OCI-LY3 (cell line): Measurements from ENCODE around the gene EFCAB11.
"Not testable (repeated sequence)": the region's sequence is repeated elsewhere in the genome, so short reads cannot be mapped to it uniquely, and the experiment has no call there.

ENCODE experiments used
- H2AFZ ChIP-seq: fragments of 200-600, 300-600 bp; shearing (Covaris generic); 2 replicates; pipeline ENCODE4 v1.6.0; 2014; ENCODE audit warnings: antibody characterized with exemption, low read depth, low read length
- H3K27ac ChIP-seq: fragments of 200-600, 300-600 bp; sonication (generic); 2 replicates; pipeline ENCODE4 v1.5.1; 2014; ENCODE audit warnings: mild to moderate bottlenecking, low read length, moderate library complexity, mixed read lengths
- H3K27me3 ChIP-seq: fragments of 200-600, 300-600 bp; sonication (generic); 2 replicates; pipeline ENCODE4 v1.6.1; 2014; ENCODE audit warnings: low read depth, low read length, mixed read lengths
- H3K36me3 ChIP-seq: fragments of 200-600, 300-600 bp; sonication (generic); replicated peaks from 2 replicates; pipeline ENCODE3; 2014; ENCODE audit warnings: low read depth, low read length, mixed read lengths
- H3K4me1 ChIP-seq: fragments of 300-600, 200-600 bp; sonication (generic); 2 replicates; pipeline ENCODE4 v1.6.1; 2014; ENCODE audit warnings: low read length, mixed read lengths
- H3K4me2 ChIP-seq: fragments of 200-600, 300-600 bp; sonication (generic); 2 replicates; pipeline ENCODE4 v1.6.1; 2014; ENCODE audit warnings: low read length, mixed read lengths
- H3K4me3 ChIP-seq: fragments of 300-600, 200-600 bp; sonication (generic); 2 replicates; pipeline ENCODE4 v1.5.1; 2014; ENCODE audit warnings: antibody characterized with exemption, mild to moderate bottlenecking, low read length, moderate library complexity
- H3K79me2 ChIP-seq: fragments of 300-600, 200-600 bp; shearing (Covaris generic); 2 replicates; pipeline ENCODE4 v1.6.1; 2014; ENCODE audit warnings: mild to moderate bottlenecking, low read length, mixed read lengths
- H3K9ac ChIP-seq: fragments of 300-600, 200-600 bp; shearing (Covaris generic); 2 replicates; pipeline ENCODE4 v1.6.0; 2014; ENCODE audit warnings: mild to moderate bottlenecking, low read length, moderate library complexity
- H3K9me3 ChIP-seq: fragments of 200-600, 300-600 bp; shearing (Covaris generic); 2 replicates; pipeline ENCODE4 v1.6.1; 2014; ENCODE audit warnings: low read length, mixed read lengths; ENCODE audit not compliant: insufficient read depth
- H4K20me1 ChIP-seq: fragments of 200-600, 300-600 bp; sonication (generic); 2 replicates; pipeline ENCODE4 v1.6.1; 2016; ENCODE audit warnings: low read length, mixed read lengths; ENCODE audit not compliant: insufficient read depth
- EZH2phosphoT487 ChIP-seq: fragments of 200-600 bp; shearing (Covaris generic); IDR thresholded peaks from 2 replicates; pipeline ENCODE4 v1.6.1; 2018; ENCODE audit warnings: antibody characterized with exemption, mixed run types, low read depth
- TF ChIP-seq, protein P1 (sequence below): fragments of 200-600, 300-600 bp; sonication (generic); IDR thresholded peaks from 2 replicates; pipeline ENCODE4 v1.5.1; 2014; ENCODE audit warnings: antibody characterized with exemption, low read length, low read depth

The EFCAB11 gene

DNA sequence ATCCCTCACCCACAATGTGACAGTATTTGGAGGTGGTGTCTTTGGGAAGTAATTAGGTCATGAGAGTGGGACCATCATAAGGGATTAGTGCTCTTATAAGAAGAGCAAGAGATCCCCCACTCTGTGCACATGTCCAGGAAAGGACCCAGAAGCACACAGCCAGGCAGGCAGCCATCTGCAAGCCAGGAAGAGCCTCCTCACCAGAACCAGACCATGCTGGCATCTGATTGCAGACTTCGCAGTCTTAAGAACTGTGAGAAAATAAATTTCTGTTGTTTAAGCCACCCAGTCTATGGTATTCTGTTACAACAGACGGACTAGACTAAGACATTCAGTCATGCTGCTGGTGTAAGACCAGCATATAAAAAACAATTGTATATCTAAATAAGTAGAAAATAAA lies 69.8 kb downstream of the EFCAB11 start:
- Histone ChIP-seq H3K36me3 (no peaks in the 10 kb centered on the region), H3K9ac (no peak overlapping the region), H3K9me3 (no peaks in the 10 kb centered on the region), H4K20me1 (no peaks in the 10 kb centered on the region), H3K4me3 (no peak overlapping the region), H3K4me2 (no peak overlapping the region), H3K4me1 (peaks cover 17% of the 10 kb centered on the region), H3K79me2 (no peaks in the 10 kb centered on the region), H2AFZ (no peak overlapping the region), H3K27me3 (no peaks in the 10 kb centered on the region), H3K27ac (no peak overlapping the region)
- TF ChIP-seq EZH2phosphoT487 = no peak
- TF ChIP-seq, protein P1, sequence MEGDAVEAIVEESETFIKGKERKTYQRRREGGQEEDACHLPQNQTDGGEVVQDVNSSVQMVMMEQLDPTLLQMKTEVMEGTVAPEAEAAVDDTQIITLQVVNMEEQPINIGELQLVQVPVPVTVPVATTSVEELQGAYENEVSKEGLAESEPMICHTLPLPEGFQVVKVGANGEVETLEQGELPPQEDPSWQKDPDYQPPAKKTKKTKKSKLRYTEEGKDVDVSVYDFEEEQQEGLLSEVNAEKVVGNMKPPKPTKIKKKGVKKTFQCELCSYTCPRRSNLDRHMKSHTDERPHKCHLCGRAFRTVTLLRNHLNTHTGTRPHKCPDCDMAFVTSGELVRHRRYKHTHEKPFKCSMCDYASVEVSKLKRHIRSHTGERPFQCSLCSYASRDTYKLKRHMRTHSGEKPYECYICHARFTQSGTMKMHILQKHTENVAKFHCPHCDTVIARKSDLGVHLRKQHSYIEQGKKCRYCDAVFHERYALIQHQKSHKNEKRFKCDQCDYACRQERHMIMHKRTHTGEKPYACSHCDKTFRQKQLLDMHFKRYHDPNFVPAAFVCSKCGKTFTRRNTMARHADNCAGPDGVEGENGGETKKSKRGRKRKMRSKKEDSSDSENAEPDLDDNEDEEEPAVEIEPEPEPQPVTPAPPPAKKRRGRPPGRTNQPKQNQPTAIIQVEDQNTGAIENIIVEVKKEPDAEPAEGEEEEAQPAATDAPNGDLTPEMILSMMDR = no peak

DNA sequence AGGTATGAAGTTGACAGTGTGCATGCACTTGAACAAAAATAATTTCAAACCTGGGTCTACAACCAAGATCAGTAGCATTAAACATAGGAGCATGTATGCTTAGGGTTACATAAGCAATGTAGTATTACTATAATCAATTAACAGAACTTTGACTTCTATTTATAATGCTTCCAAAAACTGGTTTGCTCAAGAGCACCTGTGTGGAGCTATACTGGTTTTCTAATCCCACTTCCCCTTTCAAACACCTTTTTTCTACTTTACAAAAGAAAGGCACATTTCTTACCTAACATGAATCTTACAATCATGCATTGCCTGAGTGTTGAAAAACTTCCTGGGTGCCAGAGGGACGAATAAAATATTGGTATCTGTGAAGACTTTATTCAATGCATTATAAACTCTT lies 72.7 kb downstream of the EFCAB11 start:
- peaks cover 29% of the 10 kb centered on the region for H3K4me1 ChIP-seq
- no peak overlapping the region for H2AFZ ChIP-seq
- no peaks in the 10 kb centered on the region for H3K9me3 ChIP-seq
- no peaks in the 10 kb centered on the region for H3K79me2 ChIP-seq
- H3K4me3 ChIP-seq = no peak overlapping the region
- no peaks in the 10 kb centered on the region for H3K27me3 ChIP-seq
- no peak overlapping the region for H3K9ac ChIP-seq
- H3K4me2 ChIP-seq = peak overlapping the region; percentile 38
- TF ChIP-seq EZH2phosphoT487 = no peak
- TF ChIP-seq, protein P1 = no peak
- H3K36me3 ChIP-seq = no peaks in the 10 kb centered on the region
- no peak overlapping the region for H3K27ac ChIP-seq
- H4K20me1 ChIP-seq = no peaks in the 10 kb centered on the region

DNA sequence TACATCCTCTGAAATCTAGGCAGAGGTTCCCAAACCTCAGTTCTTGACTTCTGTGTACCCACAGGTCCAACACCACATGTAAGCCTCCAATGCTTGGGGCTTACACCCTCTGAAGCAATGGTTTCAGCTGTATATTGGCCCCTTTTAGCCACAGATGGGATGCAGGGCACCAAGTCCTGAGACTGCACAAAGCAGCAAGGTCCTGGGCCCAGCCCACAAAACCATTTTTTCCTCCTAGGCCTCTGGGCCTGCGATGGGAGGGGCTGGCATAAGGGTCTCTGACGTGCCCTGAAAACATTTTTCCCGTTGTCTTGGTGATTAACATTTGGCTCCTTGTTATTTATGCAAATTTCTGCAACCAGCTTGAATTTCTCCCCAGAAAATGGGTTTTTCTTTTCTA lies 80.4 kb downstream of the EFCAB11 start:
- not testable (repeated sequence) for H3K4me1 ChIP-seq, H4K20me1 ChIP-seq, H2AFZ ChIP-seq, H3K4me2 ChIP-seq, H3K27ac ChIP-seq, H3K4me3 ChIP-seq, H3K79me2 ChIP-seq, H3K27me3 ChIP-seq, H3K9ac ChIP-seq, H3K9me3 ChIP-seq, H3K36me3 ChIP-seq

DNA sequence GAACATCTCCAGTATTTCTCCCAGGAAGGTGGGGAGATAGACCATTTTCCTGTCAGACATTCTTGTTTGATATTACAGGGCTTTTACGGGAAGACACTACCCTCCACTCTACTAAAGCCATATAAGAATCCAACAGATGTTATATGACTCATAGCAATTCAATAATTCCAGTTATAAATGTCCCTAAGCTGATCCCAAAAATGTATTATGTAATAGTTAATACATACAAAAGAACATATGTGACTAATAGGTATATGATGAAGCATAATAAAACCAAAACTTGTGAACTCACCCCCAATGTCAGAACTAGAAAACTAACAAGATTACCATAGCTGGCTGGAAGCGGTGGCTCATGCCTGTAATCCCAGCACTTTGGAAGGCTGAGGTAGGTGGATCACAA lies 84.2 kb downstream of the EFCAB11 start:
- no peak for TF ChIP-seq EZH2phosphoT487
- TF ChIP-seq, protein P1 = no peak
- H3K27ac ChIP-seq = no peak overlapping the region
- no peaks in the 10 kb centered on the region for H3K4me1 ChIP-seq
- H3K36me3 ChIP-seq = no peaks in the 10 kb centered on the region
- H3K4me3 ChIP-seq = no peak overlapping the region
- no peaks in the 10 kb centered on the region for H3K9me3 ChIP-seq
- H3K27me3 ChIP-seq = no peaks in the 10 kb centered on the region
- no peaks in the 10 kb centered on the region for H4K20me1 ChIP-seq
- H3K9ac ChIP-seq = no peak overlapping the region
- no peak overlapping the region for H3K4me2 ChIP-seq
- H3K79me2 ChIP-seq = no peaks in the 10 kb centered on the region
- no peak overlapping the region for H2AFZ ChIP-seq

DNA sequence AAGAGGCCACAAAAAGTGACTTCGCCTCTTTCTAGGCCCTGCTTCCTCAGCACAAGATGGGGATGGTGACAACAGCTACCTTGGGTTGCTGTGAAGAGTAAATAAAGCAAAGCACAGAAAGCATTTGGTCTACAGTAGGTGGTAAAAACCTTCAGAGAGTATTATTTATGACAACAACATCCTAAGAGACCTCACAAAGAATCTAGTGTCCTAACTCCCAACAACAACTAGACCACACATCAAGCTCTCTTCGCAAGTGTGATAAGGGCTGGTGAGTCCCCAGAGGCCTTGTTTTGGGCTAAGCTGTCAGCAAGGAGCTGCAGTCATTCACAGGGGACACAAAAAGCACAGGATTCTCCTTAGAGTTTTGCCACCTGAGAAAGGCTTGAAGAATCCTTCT lies 84.9 kb downstream of the EFCAB11 start:
- TF ChIP-seq, protein P1 = no peak
- no peak for TF ChIP-seq EZH2phosphoT487
- no peak overlapping the region for H3K27ac ChIP-seq

More for the DNA sequence above, 84.9 kb downstream of the EFCAB11 start:
- Histone ChIP-seq H4K20me1 (no peaks in the 10 kb centered on the region), H3K4me2 (no peak overlapping the region), H3K9ac (no peak overlapping the region), H3K4me3 (no peak overlapping the region), H2AFZ (no peak overlapping the region), H3K9me3 (no peaks in the 10 kb centered on the region), H3K79me2 (no peaks in the 10 kb centered on the region), H3K36me3 (no peaks in the 10 kb centered on the region), H3K27me3 (no peaks in the 10 kb centered on the region), H3K4me1 (no peaks in the 10 kb centered on the region)
